Measurements from ENCODE around the gene ZNRF1.

DNA sequence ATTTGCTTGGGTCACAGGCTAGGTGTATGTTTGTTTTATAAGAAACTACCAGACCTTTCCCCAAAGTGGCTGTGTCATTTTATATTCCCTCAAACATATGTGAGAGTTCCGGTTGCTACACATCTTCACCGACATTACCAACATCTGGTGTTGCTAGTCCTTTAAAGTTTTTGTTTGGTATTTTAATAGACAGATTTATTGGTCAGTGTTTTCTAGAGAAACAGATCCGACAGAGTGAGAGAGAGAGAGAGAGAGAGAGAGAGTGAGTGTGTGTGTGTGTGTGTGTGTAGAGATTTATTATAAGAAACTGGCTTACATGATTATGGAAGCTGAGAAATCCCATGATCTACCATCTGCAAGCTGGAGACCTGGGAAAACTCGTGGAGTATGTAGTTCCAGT is 86.7 kb downstream of the ZNRF1 start:
- TF ChIP-seq POLR2AphosphoS5 (IDR thresholded peaks at IDR 0.05): no peak
- TF ChIP-seq, protein P1, sequence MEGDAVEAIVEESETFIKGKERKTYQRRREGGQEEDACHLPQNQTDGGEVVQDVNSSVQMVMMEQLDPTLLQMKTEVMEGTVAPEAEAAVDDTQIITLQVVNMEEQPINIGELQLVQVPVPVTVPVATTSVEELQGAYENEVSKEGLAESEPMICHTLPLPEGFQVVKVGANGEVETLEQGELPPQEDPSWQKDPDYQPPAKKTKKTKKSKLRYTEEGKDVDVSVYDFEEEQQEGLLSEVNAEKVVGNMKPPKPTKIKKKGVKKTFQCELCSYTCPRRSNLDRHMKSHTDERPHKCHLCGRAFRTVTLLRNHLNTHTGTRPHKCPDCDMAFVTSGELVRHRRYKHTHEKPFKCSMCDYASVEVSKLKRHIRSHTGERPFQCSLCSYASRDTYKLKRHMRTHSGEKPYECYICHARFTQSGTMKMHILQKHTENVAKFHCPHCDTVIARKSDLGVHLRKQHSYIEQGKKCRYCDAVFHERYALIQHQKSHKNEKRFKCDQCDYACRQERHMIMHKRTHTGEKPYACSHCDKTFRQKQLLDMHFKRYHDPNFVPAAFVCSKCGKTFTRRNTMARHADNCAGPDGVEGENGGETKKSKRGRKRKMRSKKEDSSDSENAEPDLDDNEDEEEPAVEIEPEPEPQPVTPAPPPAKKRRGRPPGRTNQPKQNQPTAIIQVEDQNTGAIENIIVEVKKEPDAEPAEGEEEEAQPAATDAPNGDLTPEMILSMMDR (IDR thresholded peaks at IDR 0.05): no peak

Measured in stomach (tissue), 4 donors.